M059J (cell line): Measurements from ENCODE around the gene MLLT1. TPM values are rescaled to one million over a fixed set of nuclear protein-coding genes. Genes with fewer than 3 reads are reported as not detected.
A peak's percentile ranks its signal among the peaks of the same experiment; 100 is the strongest.

Experiments used
- DNase-seq: peaks from one replicate; pipeline ENCODE4 v3.0.0-alpha.2; 2012; ENCODE audit warnings: low read depth
- total RNA-seq: library from RNA; depleted of rRNA; stranded (reverse); fragments of >200 nt; shearing (Covaris generic); gene quantifications from 2 replicates; pipeline ENCODE4 v1.2.3, GENCODE V29; 2014

Gene MLLT1
- total RNA-seq, 1 experiment from 2014 or later: 22.6 TPM

- DNase-seq: no peak
Observed at GRCh38 chr19:6210721-6211600, 68.8 kb downstream of the MLLT1 start.

GRCh38 chr19:6210091-6210490 lies 69.7 kb downstream of the MLLT1 start:
- DNase-seq: no peak

GRCh38 chr19:6209680-6210079 lies 70.1 kb downstream of the MLLT1 start:
- DNase-seq: no peak

- no peak for DNase-seq
Observed at GRCh38 chr19:6209233-6209632, 70.5 kb downstream of the MLLT1 start.

GRCh38 chr19:6204866-6205723 lies 74.7 kb downstream of the MLLT1 start:
- DNase-seq: no peak

- peak; percentile 44 for DNase-seq
Observed at GRCh38 chr19:6204212-6204611, 75.6 kb downstream of the MLLT1 start.

GRCh38 chr19:6199240-6199994 lies 80.4 kb downstream of the MLLT1 start:
- peak; percentile 99 for DNase-seq

- no peak for DNase-seq
Observed at GRCh38 chr19:6198896-6199239, 80.9 kb downstream of the MLLT1 start.

- DNase-seq: no peak
Observed at GRCh38 chr19:6196361-6196760, 83.4 kb downstream of the MLLT1 start.

- no peak for DNase-seq
Observed at GRCh38 chr19:6188811-6189210, 91.0 kb downstream of the MLLT1 start.

- no peak for DNase-seq
Observed at GRCh38 chr19:6187374-6187773, 92.4 kb downstream of the MLLT1 start.

GRCh38 chr19:6185835-6186834 lies 93.6 kb downstream of the MLLT1 start:
- DNase-seq: no peak

- DNase-seq: no peak
Observed at GRCh38 chr19:6185093-6185834, 94.5 kb downstream of the MLLT1 start.

GRCh38 chr19:6181119-6181518 lies 98.7 kb downstream of the MLLT1 start:
- DNase-seq: no peak

GRCh38 chr19:6173190-6173589 lies 106.6 kb downstream of the MLLT1 start:
- no peak for DNase-seq

GRCh38 chr19:6172074-6172863 lies 107.5 kb downstream of the MLLT1 start:
- DNase-seq: no peak

- DNase-seq: no peak
Observed at GRCh38 chr19:6167115-6167514, 112.7 kb downstream of the MLLT1 start.

- peak; percentile 16 for DNase-seq
Observed at GRCh38 chr19:6164906-6165531, 114.8 kb downstream of the MLLT1 start.
